Smooth muscle cell of trachea (primary cell): ENCODE measurements around the gene BCL6. TPM values are rescaled to one million over a fixed set of nuclear protein-coding genes. Genes with fewer than 3 reads are reported as not detected.

Experiments
- total RNA-seq: library from RNA; depleted of rRNA; stranded (reverse); fragments of >200 nt; gene quantifications from 2 replicates; pipeline ENCODE4 v1.2.1, GENCODE V29; 2014

Gene BCL6
- total RNA-seq, result 14.4 and 28.9 TPM in 2 replicates

DNA sequence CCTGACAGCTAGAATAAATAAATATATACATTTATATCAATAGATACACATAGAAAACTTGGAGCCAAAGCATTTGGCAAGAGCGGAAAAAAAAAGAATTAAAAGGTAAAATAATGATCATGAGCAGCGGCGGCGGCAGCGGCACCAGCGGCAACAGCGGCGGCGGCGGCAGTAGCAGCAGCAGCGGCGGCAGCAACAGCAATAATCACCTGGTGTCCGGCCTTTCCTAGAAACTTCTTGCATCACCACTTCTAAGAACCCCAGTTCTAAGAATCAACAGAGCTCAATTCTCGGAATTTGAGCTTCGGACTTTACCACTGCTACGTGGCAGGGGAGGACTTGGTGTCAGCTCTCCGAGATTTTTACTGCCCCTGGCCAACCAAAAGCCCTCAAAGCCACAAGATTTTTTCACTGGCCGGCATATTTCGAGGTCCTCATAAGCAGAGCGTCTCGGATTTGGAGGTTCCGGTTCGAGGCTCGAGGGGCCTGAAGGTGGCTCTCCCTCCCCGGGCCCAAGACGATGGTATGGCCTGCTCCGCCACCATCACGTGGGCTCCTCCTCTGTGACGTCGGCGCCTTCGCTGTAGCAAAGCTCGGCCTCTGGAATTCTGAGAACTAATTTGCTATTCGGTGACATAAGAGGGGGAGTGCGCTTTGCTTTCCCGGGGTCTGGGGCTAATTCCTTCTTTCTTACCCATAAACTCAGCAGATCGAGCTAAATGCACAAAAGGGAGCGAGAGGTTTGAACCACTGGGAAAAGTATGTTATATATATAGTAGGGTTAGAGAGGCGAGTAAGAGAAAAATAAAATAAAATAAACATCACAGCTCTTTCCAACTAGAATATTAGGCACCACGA is at the start of gene BCL6:
Gene BCL6 (minus strand): TSS at position 268 of the 858 bp plus-strand sequence. CDS start 11,775 bp downstream, outside the sequence.

DNA sequence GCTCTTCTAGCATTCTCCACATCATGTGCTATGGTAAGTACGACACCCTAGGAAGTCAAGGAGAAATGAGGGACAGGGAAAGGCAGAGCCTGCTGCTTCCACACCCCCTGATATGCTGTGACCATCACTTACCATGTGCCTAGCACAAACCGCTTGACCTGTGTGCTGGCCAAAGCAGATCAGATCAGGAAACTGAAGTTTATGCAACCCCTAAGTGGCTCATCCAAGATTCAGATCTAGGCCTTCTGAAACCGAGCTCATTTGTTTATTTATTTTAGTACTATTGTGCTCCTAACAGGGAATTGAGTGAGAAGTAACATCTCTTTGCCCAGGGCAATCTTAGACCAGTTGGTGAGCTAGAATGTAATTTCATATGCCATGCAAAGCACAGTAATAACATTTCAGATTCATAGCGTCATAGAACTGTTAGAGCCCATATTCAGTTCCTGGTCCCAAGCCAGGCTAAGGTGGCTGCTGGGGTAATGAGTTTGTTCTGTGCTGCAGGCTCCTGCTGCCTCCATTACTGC is 42.7 kb downstream of the BCL6 start, which contains the start of gene RTP2:
Gene RTP2 (minus strand): TSS at position 51 of the 527 bp plus-strand sequence. CDS start 429 bp downstream, outside the sequence.

Other genes starting within 250 kb of the BCL6 start
- gene SST, start 75.1 kb downstream of the BCL6 start, total RNA-seq, result not detected in 2 replicates
- not detected in 2 replicates for gene RTP2, start 42.9 kb downstream of the BCL6 start, total RNA-seq